Gastrocnemius medialis (tissue), 4 donors: ENCODE measurements around the gene MAP3K4.

Experiments used
- CTCF ChIP-seq, 5 experiments: fragments of 450-650 bp in 3 of 5; fragments of 200-600 bp in 2 of 5; sonication (generic) in 2 of 5; IDR thresholded peaks in 4 of 5; conservative IDR thresholded peaks in 1 of 5; 1 replicate in 4 of 5; 2 replicates in 1 of 5; pipeline ENCODE4 v1.5.1; 2016 to 2019; ENCODE audit warnings: antibody characterized with exemption in 5 of 5, mild to moderate bottlenecking in 3 of 5, moderate library complexity in 3 of 5
- POLR2A ChIP-seq, 2 donors: fragments of 450-650 bp; IDR thresholded peaks; one replicate each; pipeline ENCODE4 v1.6.1; 2017; ENCODE audit warnings: antibody characterized with exemption in 2 of 2, mild to moderate bottlenecking in 2 of 2, moderate library complexity in 2 of 2

- TF ChIP-seq CTCF (IDR thresholded peaks at IDR 0.05 in 4 of 5, conservative IDR thresholded peaks at IDR 0.05 in 1 of 5) (no peak), POLR2A (IDR thresholded peaks at IDR 0.05) (no peak)
Measured at GRCh38 chr6:161066511-161066910, 74.9 kb downstream of the MAP3K4 start.
